Dermis microvascular lymphatic vessel endothelial cell (primary cell): ENCODE measurements around the gene OXCT1. TPM values are rescaled to one million over a fixed set of nuclear protein-coding genes. Genes with fewer than 3 reads are reported as not detected.
"Not testable (repeated sequence)": the region's sequence is repeated elsewhere in the genome, so short reads cannot be mapped to it uniquely, and the experiment has no call there.

Experiments
- DNase-seq, 2 donors: peaks; one replicate each; pipeline versions ENCODE4 v3.0.0 to v3.0.0-alpha.2; 2010; ENCODE audit warnings: low read depth in 2 of 2
- total RNA-seq: library from RNA; depleted of rRNA; stranded (reverse); fragments of >200 nt; gene quantifications from 2 replicates; pipeline ENCODE4 v1.2.1, GENCODE V29; 2014

OXCT1 gene
- total RNA-seq, 1 donor from 2014 or later: 30.2 TPM

- no peak for DNase-seq
These were observed 42.4 kb downstream of the OXCT1 start for GRCh38 chr5:41827792-41828191.

- no peak for DNase-seq
These were observed 48.2 kb downstream of the OXCT1 start for GRCh38 chr5:41822036-41822435.

GRCh38 chr5:41821051-41821450 is 49.2 kb downstream of the OXCT1 start:
- DNase-seq: peak; percentile 55 to 76

GRCh38 chr5:41820150-41820549 is 50.1 kb downstream of the OXCT1 start:
- DNase-seq: no peak

- DNase-seq: no peak
These were observed 52.5 kb downstream of the OXCT1 start for GRCh38 chr5:41817625-41818301.

- DNase-seq: no peak
These were observed 54.5 kb downstream of the OXCT1 start for GRCh38 chr5:41815663-41816229.

GRCh38 chr5:41815261-41815660 is 55.0 kb downstream of the OXCT1 start:
- DNase-seq: no peak

GRCh38 chr5:41814306-41814705 is 55.9 kb downstream of the OXCT1 start:
- not testable (repeated sequence) for DNase-seq

GRCh38 chr5:41812156-41812555 is 58.1 kb downstream of the OXCT1 start:
- no peak for DNase-seq

- DNase-seq: no peak
These were observed 61.1 kb downstream of the OXCT1 start for GRCh38 chr5:41809128-41809527.

- no peak for DNase-seq
These were observed 61.9 kb downstream of the OXCT1 start for GRCh38 chr5:41808294-41808693.

- DNase-seq: no peak
These were observed 72.6 kb downstream of the OXCT1 start for GRCh38 chr5:41797662-41798061.

- peak in 1 of 2 donors; percentile 65 for DNase-seq
These were observed 74.2 kb downstream of the OXCT1 start for GRCh38 chr5:41796061-41796460.

- no peak for DNase-seq
These were observed 75.1 kb downstream of the OXCT1 start for GRCh38 chr5:41795125-41795524.

GRCh38 chr5:41794471-41794870 is 75.8 kb downstream of the OXCT1 start:
- peak; percentile 42 to 97 for DNase-seq

GRCh38 chr5:41793141-41793770 is 77.0 kb downstream of the OXCT1 start:
- DNase-seq: peak; percentile 67 to 92

- DNase-seq: no peak
These were observed 80.0 kb downstream of the OXCT1 start for GRCh38 chr5:41790038-41790776.

GRCh38 chr5:41789434-41789833 is 80.8 kb downstream of the OXCT1 start:
- peak in 1 of 2 donors; percentile 41 for DNase-seq

GRCh38 chr5:41788941-41789368 is 81.3 kb downstream of the OXCT1 start:
- DNase-seq: peak; percentile 89

GRCh38 chr5:41787265-41787664 is 83.0 kb downstream of the OXCT1 start:
- DNase-seq: peak in 1 of 2 donors; percentile 26

- peak; percentile 41 to 68 for DNase-seq
These were observed 85.2 kb downstream of the OXCT1 start for GRCh38 chr5:41785061-41785460.

GRCh38 chr5:41778410-41778809 is 91.8 kb downstream of the OXCT1 start:
- no peak for DNase-seq
